LHCN-M2 (cell line): ENCODE measurements around the gene MAP4K2. TPM values are rescaled to one million over a fixed set of nuclear protein-coding genes. Genes with fewer than 3 reads are reported as not detected.

Experiments used
- DNase-seq: peaks from one replicate; pipeline ENCODE4 v3.0.0-alpha.2; 2012; ENCODE audit warnings: low read depth
- total RNA-seq: library from RNA; depleted of rRNA; stranded (reverse); fragments of >200 nt; gene quantifications from 2 replicates; pipeline ENCODE4 v1.2.3, GENCODE V29; 2014

Gene MAP4K2
- total RNA-seq, 1 experiment from 2014 or later = 10.8 TPM

DNA sequence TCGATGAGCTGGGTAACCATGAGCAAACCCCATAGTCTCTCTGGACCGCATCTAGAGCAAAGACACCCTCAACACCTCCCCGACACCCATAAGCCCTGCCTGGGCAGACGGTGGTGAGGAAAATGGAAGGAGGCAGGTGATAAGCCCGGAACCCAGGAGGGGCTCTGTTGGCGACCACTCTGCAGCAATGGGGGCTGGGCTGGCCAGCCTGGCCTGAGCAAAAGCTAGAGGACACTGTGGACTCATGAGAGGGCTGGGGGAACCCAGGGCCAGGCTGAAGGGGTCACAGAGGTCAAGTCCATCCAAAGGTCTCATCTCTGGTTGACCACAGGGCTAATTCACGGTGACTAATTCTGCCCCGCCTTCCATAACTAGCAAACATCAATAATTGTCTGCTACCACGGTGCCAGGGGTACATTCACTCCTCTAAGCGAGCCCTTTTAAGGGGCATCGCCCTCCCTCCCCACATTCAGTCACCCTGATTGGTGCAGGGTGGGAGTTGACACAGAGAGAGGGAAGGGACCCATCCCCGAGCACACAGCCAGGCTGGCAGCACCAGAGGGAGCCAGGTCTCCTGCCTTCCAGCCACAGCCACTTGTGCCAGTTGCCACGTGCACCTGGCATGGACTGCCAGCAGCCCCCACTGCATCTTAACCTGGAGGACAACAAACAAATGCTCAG lies 47.2 kb downstream of the MAP4K2 start:
- no peak for DNase-seq

- DNase-seq = no peak
These were observed 47.9 kb downstream of the MAP4K2 start for GRCh38 chr11:64754919-64755662.

GRCh38 chr11:64754124-64754918 lies 48.7 kb downstream of the MAP4K2 start:
- DNase-seq = no peak

GRCh38 chr11:64753380-64754123 lies 49.5 kb downstream of the MAP4K2 start:
- no peak for DNase-seq

DNA sequence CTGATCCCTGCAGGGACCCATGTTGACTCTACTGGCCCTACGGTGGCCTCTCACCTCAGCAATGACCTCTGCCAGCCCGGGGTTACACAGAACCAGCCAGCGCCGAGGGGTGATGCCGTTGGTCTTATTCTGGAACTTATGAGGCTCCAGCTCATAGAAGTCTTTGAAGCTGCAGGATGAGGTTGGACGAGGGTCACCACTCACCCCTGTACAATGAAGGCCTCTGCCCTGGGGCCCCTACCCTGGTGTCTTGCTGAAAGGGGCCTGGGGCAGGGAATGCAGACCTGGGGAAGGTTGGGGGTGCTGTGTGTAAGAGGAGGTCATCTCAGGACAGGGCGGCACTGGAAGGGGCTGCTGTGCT lies 50.0 kb downstream of the MAP4K2 start:
- no peak for DNase-seq

- peak; percentile 21 for DNase-seq
These were observed 50.6 kb downstream of the MAP4K2 start for GRCh38 chr11:64752175-64752970.

DNA sequence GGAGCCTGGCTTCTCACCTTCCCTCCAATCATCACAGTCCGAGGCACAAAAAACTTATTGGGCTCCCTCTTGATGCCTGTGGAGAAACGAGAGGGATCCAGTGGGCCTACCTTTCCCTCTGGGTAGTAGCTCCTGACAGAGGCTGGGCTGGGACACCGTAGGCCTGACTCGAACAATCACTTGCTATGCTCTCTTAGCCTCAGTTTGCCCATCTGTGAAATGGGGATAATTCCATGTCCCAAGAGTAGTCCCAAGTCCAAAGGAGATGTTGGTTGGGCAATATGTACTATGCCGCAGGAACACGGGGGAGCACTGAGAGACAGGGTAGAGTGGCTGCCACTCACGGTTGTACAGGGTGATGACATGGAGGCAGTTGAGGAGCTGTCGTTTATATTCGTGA lies 51.4 kb downstream of the MAP4K2 start:
- DNase-seq = no peak

DNA sequence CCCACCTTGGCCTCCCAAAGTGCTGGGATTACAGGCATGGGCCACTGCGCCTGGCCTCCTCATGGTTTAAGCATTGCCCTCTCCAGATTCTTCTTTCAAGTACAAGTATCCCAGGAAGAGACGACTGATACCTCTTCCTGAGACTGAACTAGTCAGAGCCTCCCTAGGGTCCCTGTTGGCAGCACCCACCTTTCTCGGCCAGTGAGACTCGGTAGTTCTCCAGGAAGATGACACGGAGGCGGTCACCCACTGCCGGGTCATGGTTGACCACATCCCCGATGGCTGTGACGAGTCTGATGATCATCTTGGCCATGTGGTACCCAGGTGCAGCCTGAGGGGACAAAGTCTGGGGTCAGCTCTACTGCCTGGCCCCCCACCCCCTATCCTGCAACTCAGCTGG lies 51.9 kb downstream of the MAP4K2 start:
- no peak for DNase-seq

DNA sequence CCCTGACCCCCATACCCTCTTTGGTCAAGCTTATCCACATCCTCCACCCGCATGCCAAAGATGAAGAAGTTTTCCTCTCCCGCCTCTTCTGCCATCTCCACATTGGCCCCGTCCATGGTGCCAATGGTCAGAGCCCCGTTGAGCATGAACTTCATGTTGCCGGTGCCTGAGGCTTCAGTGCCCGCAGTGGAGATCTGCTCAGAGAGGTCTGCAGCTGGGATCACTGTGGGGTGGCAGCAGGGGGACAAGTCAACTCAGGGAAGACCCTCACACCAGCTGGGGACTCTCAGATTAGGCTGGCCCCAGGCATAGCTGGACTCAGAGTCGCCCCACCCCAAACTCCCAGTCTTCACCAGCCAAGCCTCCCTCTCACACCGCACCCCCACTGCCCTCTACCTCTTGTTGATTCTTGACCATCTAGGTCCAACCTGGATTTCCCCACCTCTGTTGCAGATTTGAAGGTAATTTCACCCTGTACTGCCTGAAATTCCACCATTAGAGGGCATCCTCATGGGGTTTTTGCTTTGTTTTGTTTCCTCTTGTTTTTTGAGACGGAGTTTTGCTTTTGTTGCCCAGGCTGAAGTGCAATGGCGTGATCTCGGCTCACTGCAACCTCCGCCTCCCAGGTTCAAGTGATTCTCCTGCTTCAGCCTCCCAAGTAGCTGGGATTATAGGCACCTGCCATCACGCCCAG lies 52.5 kb downstream of the MAP4K2 start:
- no peak for DNase-seq

GRCh38 chr11:64747961-64748665 lies 54.9 kb downstream of the MAP4K2 start:
- DNase-seq = no peak

DNA sequence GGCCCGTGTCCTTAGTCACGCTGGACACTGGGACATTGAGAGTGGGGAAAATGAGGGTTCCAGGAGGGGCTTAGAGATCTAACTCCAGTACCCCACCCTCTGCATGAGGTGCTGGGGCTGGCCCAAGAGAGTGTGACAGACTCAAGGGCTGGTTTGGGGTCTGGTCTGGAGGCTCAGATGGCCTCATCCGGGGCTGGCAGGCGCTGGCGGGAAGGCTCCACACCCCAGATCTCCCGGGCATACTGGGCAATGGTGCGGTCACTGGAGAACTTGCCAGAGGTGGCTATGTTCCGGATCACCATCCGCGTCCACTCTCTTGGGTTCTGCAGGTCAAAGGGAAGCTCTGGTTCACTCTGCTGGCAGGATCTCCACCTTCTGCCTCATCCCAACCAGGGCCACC lies 56.5 kb downstream of the MAP4K2 start:
- no peak for DNase-seq

DNA sequence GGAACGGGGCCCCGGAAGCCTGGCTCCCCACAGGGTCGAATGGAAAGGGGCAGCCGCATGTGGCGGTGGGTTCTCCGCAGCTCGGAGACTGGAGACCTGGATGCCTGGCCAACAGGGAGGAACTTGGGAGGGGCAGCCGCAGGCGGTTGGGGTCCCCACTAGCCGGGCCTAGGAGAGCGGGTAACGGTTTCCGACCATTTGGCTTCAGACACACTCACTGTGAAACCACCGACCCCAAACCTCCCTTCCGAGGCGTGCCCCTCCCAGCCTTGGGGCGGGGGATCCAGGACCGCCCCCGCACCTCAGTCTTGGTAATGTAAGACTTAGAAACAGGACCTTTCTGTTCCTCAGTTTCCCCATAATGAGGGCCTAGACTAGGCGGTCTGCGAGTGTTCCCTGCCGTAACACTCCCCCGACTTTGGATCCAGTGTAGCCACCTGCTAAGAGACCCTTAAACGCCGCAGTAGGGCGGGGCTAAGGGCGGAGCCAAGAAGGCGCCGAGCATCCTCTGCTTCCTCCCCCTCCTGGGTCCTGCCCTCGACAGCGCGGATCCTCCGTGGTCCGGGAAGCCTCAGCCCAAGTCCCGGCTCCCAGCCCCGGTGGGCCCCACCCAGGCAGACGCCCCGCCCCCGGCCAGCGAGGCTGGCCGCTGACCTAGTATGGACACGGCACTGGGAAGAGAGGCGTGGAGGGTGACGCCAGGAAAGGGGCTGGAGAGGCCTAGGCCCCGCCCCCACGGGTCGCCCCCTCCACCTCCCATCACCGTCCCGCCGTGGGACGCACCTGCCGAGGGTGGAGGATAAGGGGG lies 57.3 kb downstream of the MAP4K2 start:
- DNase-seq = no peak

DNA sequence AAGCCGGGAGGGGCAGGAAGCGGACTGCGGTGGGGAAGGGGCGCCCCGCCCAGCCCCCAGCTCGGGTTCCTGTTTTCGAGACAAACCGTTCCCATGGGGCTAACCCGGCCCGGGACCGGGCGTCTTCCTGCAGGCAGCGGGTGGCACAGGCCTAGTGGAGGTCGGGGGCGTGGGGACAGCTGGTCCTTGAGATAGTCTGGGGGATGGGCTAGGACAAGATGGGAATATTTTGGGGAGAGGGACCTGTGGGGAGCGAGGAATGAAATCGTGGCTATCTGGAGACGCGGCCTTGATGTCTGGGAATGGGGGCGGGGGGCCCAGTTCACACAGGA lies 57.9 kb downstream of the MAP4K2 start:
- no peak for DNase-seq

GRCh38 chr11:64744544-64745188 lies 58.3 kb downstream of the MAP4K2 start:
- DNase-seq = no peak

DNA sequence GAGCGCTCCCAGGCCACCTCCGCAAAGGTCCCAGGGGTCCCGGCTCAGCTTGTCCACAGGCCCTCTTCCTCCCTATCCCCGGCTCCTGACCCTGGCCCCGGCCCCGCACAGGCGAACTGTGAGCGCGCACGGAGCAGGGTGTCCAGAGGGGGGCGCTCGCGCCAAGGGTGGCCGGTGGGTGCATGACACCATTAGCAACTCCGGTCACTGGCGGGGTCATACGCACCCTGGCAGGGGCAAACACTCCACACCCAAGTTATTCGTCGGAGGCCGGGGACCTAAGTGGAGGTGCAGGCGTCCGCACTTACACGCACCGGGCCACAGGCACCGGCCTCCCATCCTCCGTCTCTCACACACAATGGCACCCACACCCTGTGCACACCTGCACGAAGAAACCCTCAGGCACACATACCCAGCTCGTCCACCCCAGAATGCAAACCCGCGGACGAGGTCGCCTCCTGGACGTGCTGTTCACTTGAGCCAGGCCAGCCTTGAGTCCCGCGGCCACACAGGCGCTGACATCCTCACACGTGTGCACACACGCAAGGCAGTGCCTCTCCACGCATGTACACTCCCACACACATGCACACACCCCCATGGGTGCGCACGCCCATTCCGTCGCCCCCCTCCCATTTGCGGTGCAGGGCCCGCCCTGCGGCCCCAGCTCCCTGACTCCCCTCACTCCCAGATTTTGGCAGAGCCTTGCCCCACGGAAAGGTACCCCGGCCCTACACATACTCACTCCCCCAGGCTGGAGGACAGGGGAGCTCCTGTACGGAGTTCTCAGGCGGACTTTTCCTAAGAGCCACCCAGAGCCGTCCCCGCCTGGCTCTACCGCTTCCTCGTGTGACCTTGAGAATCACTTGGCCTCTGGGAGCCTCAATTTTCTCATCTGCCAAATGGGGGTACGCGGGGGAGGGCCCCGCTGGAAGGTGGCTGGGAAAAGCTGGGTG lies 59.1 kb downstream of the MAP4K2 start, which contains the start of gene RASGRP2:
Gene RASGRP2 (minus strand): TSS at position 552 of the 953 bp plus-strand sequence. CDS start 1,276 bp downstream, outside the sequence.
- DNase-seq = no peak

DNA sequence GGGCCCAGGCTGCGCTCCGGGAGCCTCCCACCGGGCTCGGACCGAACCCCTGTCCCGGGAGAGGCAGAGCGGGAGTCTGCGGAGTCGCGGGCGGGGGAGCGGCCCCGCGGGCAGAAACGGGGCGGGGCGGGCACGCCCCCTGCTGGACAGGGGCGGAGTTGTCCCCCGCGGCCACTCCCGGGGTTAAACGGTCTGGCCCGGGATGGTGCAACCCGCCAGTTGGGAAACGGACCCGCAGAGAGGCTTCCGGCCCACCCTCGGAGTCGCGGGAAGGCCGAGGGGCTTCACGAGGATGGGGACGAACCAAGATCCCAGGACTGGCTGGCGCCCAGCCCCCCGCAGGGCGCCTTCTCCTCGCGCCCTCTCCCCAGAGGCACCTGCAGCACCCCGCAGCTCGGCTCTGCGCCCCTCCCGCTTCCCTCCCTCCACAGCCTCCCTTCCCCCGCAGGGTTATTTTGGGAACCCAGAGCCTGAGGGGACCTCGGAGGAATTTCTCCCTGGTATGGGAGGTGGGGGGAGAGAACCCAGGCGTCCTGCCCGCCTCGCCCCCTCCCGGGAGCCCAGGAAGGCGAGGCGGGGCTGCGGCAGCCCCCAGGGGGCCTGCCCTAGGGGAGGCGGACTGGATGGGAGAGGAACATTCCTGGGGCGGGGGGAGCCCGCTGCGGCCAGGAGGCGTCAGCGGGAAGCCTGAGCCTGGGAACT lies 60.0 kb downstream of the MAP4K2 start:
- DNase-seq = no peak
